Mucosa of gallbladder (tissue), 1 donor: ENCODE data around the gene ZDHHC7. TPM values are rescaled to one million over a fixed set of nuclear protein-coding genes. Genes with fewer than 3 reads are reported as not detected.
A peak's percentile ranks its signal among the peaks of the same experiment; 100 is the strongest.

Experiments
- DNase-seq: peaks from one replicate; pipeline ENCODE4 v3.0.0-alpha.2; 2020; ENCODE audit warnings: low spot score
- total RNA-seq: library from RNA; stranded (reverse); gene quantifications from one replicate; pipeline ENCODE4 v1.2.1, GENCODE V29; 2021
- donor health status: DM: no; HTN: no; CAD: no.

ZDHHC7 gene
- total RNA-seq, 1 donor from 2014 or later, result 56.4 TPM

DNA sequence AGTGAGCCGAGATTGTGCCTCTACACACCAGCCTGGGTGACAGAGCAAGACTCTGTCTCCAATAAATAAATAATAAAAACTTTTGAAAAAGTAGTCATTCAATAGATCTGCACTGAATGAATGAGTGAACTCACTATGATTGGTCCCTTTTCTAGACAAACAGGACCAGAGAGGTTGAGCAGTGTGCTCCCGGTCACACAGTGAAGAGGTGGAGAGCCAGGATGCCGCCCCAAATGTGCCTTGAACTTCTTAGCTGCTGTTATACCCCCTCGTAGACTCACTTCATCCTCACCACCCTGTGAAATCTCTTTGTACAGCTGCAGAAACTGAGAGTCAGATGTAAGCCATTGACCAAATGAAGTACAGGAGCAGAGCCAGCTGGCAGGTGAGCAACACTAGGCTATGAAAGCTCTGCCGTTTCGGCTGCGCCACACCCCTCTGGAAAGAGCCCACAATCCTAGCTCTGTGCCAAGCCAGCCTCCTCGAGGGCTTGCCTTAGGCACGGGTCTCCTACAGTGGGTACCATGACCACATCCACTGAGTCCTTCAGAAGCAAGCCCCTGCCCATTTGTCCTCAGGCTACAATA is 8.4 kb upstream of the ZDHHC7 start:
- DNase-seq, result peak; percentile 34

- no peak for DNase-seq
Measured at GRCh38 chr16:85018529-85019236, 7.3 kb upstream of the ZDHHC7 start.

- DNase-seq, result no peak
Measured at GRCh38 chr16:85017633-85018032, 6.3 kb upstream of the ZDHHC7 start.

DNA sequence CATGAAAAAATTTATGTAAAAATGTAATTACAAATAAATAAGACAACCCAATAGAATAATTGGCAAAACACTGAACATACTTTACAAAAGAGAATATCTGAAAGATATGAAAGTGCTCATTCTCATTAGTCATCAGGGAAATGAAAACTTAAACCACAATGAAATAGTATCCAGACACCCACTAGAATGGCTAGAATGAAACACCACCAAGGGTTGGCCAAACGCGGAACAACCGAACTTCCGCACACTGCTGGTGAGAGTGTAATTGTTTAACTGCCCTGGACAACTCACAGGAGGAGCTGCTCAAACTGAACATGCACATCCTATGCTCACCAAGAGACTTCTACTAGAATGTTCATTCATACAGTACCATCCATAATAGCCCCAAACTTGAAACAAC is 5.8 kb upstream of the ZDHHC7 start:
- DNase-seq, result no peak

- DNase-seq, result no peak
Measured at GRCh38 chr16:85015481-85016187, 4.3 kb upstream of the ZDHHC7 start.

DNA sequence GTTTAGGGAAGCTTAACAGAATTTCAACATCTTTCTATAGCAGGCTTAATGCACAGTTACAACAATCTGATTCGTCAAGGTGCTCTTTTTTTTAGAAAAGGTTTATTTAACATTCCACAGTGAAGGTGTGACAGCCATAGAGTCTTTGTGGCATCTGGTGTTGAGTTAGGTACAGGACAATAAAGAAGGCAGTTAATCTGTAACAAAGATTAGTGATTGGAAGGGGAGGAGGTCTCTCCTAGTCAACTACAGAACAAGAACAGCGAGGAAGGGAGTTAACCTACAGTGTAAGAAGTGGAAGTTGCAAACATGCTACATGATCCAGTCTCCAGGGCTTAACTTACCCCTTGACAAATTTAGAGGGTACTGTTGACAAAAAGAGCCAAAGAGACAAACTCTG is 3.0 kb upstream of the ZDHHC7 start:
- DNase-seq, result no peak

GRCh38 chr16:85011846-85012284 is 530 bp upstream of the ZDHHC7 start:
- DNase-seq, result no peak

GRCh38 chr16:85010446-85010930 is 847 bp downstream of the ZDHHC7 start:
- DNase-seq, result no peak

GRCh38 chr16:85008271-85008670 is 3.1 kb downstream of the ZDHHC7 start:
- no peak for DNase-seq

GRCh38 chr16:85007496-85008214 is 3.7 kb downstream of the ZDHHC7 start:
- no peak for DNase-seq

- DNase-seq, result no peak
Measured at GRCh38 chr16:85006639-85007038, 4.7 kb downstream of the ZDHHC7 start.

DNA sequence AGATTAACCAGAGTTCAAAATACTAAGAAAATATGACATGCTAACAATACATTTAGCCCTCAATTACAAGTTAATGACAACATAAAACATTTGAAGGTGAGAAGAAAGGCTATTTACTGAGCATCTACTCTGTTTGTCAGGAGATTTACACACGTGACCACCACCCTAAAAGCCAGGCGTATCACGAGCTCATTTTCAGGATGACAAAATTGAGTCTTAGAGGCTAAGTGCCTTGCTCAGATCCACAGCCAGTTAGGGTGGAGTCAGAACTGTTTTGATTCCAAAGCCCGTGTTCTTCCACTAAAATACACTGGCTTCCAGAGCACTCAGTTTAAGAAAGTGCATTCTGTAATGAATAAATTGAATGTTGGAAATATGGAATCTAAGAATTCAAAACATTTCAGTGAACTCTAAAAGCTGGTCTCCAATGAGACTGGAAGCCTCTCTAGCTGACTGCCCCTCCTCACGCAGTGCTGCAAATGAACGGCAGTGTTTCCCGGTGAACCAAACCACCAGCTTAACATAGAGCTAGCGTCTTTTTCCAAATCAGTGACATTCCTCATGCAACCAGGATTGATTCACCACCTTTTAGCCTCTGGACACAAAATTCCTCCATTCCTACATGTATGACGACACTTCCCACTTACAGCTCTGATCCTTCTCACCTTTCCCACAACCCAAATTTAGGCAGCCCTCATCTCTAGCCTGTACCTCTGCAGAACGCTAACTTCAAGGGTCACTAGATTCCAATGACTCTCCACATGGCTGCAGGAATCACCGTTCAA is 5.9 kb downstream of the ZDHHC7 start:
- no peak for DNase-seq

DNA sequence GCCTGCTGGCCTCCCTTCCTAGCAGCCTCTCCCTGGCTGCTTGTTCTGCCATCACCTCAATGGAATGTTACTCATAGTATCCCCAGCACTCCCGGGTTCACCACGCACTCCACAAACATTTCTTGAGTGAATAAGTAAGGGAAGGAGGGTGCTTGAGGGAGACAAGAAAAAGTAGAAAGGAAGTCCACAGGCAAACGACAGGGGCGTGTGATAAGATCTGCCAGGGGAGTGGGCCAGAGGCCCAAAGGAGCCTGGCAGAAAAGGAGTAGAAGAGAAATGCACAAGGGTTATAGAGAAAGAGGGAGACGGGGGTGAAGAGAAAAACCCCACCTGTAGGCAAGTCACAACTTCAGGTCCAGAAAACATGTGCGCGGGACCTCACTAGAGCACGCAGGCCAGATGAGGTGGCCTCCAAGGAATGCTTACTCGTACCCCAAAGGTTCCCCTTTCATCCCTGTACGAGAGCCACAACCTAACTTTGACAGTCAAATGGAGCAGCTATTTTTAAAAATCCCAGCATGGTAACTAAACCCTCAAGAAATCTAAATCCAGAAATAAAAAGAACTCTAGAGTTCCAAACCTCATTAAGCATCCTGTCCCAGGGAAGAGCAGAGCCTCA is 6.6 kb downstream of the ZDHHC7 start:
- no peak for DNase-seq

GRCh38 chr16:85003725-85004586 is 7.4 kb downstream of the ZDHHC7 start:
- DNase-seq, result no peak

GRCh38 chr16:85003076-85003475 is 8.3 kb downstream of the ZDHHC7 start:
- DNase-seq, result no peak

DNA sequence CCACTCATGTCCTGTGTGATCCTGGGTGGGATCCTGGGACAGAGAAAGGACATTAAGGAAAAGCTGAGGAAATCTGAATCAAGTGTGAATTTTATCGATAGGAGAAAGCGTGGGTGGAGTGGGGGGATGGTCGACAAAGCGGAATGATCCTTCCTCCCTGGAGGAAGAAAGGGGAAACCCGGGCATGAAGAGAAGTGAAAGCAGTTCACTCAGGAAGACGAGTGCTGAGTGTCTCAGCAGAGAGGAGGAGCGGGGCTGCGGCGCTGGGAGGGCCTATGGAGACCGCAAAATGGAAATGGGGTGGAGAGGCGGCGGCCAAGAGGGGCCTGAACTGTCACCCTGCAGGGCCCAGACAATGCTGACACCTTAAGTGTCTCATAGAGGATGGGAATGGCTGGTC is 8.7 kb downstream of the ZDHHC7 start:
- DNase-seq, result no peak

- no peak for DNase-seq
Measured at GRCh38 chr16:85002099-85002541, 9.2 kb downstream of the ZDHHC7 start.

- no peak for DNase-seq
Measured at GRCh38 chr16:84999857-85000480, 11.4 kb downstream of the ZDHHC7 start.

DNA sequence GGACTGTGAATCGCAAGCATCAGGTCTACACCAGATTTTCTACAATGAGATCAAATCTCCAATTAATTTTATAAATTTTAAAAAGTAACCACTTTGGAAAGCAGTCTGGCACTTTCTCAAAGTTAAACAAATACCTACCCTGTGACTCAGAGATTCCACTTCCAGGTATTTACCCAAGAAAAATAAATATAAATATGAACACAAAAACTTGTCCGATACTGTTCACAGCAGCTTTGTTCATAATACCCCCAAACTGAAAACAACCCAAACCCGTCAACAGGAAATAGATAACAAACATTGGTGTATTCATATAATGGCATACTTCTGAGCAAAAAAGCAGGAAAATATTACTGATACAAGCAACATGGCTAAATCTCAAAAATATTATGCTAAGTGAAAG is 12.1 kb downstream of the ZDHHC7 start:
- no peak for DNase-seq
